Measurements from ENCODE around the gene MARVELD3.

Gene MARVELD3

DNA sequence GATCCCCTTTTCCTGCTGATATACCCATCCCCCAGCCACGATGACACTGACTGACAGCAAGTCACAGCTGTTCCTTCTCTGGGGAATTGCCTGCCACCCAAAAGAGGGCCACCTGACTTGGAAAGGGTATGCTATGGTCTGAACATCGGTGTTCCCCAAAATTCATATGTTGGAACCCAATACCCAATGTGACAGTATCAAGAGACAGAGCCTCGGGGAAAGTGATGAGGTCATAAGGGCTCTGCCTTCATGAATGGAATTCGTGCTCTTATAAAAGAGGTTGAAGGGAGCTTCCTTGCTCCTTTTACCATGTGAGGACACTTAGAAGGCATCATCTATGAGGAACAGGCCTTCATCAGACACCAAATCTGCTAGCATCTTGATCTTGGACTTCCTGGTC, 7.6 kb upstream of the MARVELD3 start:
- no peak for DNase-seq

GRCh38 chr16:71622088-71622487, 3.9 kb upstream of the MARVELD3 start:
- no peak for DNase-seq

- DNase-seq = no peak
These were observed 2.4 kb upstream of the MARVELD3 start for GRCh38 chr16:71623597-71623996.

- DNase-seq = no peak
These were observed 702 bp upstream of the MARVELD3 start for GRCh38 chr16:71625113-71625850.

DNA sequence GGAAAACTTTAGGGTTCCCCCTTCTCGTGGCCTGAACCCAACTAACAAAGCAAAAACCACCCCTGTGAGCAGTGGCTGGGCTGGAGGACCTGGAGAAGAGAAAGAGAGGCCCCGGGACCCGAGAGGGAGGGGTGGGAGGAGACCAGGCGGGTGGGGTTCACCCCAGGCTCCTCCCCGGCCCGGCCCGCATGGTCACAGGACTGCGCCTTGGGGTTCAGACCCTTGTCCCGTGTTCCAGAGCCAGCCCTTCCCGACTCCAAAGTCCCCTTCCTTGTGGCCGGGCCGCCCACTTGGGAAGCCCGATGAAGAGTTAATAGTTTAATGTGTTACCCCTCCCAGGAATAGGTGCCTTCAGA, 852 bp downstream of the MARVELD3 start:
- no peak for DNase-seq

DNA sequence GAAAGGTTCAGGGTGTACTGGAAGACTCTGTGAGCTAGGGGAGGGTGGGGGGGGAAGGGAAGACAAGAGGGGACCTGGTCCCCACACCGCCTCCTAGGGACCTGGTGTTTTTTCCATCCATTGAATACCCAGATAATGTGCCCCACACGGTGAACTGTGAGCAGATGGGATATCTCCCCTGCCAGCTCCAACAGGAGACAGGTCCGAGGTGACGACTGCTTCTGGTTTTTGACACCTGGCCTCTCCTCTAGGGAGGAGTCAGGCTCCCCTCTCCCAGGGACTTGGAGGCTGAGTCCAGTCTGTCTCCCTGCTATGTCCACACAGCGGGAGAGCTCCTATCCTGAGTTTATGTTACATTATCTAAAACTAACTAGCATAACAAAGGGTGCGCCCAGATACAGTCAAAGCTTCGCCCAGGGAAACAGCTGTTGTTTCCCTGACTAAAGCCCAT, 1.8 kb downstream of the MARVELD3 start:
- no peak for DNase-seq

DNA sequence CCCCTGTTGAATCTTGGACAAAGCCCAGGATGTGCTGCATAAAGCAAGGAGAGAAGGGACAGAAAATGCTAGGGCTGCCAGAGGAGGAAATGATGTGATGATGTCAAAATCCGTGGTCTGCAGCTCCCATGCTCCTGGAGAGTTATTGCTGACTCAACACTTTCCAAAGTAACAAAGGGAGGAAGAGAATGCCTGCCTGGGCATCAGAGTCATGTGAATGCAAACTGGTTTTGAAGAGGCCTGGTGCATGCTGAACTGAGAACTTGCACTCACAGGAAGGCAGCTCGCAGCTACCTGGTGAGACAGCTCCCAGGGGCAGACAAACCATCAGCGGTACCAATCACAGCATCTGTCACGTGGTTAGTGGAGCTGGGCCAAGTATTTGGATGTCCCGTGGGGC, 2.8 kb downstream of the MARVELD3 start:
- no peak for DNase-seq

GRCh38 chr16:71629278-71630016, 3.5 kb downstream of the MARVELD3 start:
- DNase-seq = no peak

DNA sequence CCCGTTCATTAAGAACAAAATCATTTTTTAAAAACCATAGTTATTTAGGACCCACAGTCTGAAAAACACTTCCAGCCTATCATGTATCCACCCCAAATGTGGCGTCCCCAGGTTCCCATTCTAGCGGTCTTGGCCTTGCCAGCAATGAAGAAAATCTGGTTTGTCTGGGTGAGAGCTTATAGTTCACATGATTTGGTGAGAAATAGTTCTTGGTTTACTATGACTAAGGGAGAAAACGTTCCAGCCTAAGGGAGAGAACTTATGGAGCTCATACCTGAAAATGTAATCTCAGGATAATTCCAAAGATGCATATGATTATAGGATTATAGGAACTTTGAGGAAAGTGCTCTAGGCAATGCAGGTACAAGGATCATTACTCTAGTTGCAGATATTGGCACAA, 4.8 kb downstream of the MARVELD3 start:
- DNase-seq = no peak

- no peak for DNase-seq
These were observed 5.8 kb downstream of the MARVELD3 start for GRCh38 chr16:71631776-71632175.

DNA sequence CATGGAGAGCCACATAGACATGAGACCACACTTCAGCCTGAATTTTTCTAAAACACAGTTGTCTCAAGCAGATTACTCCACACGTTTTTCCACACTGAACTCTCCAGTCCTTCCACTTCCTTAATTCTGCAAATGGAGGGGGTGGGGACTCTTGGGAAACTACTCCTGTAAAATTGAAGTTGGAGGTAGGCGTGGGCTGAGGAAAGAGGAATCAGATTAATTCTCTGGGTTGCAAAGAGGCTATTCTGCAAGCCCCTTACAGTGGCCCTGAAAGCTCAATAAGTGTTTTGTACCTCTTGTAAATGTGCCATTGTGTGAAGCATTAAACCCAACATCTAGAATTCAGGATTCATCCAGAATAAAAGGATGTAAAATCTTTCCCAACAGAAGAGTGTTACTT, 9.6 kb downstream of the MARVELD3 start:
- DNase-seq = no peak

DNA sequence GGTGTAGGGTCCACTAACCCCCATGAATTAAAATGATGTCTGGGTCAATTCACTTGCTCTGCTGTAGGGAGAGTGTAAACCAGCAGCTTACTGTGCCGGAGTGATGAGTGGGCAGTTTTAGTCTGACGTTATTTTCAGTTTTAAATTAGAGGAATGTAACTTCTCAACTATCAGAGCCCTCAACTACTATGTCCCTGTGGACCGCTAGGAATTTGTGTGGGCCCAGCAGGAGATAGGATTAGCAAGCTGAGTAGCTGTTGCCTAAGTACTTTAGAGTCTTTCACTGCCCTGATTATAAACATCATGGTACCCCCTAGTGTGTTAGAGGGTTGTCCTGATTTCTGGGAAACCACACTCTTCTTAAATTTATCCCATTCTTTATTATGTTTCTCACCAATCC, 11.4 kb downstream of the MARVELD3 start:
- DNase-seq = no peak

- DNase-seq = no peak
These were observed 19.5 kb downstream of the MARVELD3 start for GRCh38 chr16:71645450-71645849.

- DNase-seq = no peak
These were observed 21.4 kb downstream of the MARVELD3 start for GRCh38 chr16:71647391-71647790.

DNA sequence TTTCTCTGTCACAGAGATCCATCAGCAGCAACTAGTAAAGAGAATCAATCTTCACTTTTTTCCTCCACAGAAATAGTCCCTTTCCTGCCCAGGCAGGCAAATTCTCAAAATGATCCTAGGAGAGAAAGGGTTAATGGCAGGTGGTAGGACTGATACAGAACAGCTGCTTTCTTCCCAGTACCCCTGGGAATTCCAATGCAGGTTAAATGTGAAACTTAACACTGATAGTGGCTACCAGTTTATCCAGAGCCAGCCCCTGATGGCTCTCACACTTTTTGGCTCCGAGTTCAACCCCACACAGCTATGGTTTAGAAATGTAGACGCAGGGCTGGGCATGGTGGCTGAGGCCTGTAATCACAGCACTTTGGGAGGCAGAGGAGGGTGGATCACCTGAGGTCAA, 22.2 kb downstream of the MARVELD3 start:
- DNase-seq = no peak

GRCh38 chr16:71648921-71649320, 22.9 kb downstream of the MARVELD3 start:
- DNase-seq = no peak

DNA sequence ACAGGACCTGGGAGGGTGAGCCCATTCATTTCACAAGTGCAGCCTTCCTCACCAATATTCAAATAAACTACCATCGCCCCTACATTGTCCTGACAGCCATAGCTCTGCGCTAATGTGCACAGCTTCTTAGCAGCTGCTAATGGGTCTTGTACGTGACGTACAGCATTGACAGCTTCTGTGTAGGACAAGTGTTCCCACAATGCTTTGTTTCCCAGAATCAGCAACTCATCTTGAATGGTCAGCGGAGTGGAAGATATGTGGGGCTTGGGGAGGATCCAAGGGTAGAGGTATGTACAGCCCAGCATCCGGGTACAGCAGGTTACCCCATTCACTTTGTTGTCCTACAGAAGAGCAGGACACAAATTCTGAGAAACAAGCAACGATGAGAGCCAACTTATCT, 23.7 kb downstream of the MARVELD3 start:
- DNase-seq = no peak

DNA sequence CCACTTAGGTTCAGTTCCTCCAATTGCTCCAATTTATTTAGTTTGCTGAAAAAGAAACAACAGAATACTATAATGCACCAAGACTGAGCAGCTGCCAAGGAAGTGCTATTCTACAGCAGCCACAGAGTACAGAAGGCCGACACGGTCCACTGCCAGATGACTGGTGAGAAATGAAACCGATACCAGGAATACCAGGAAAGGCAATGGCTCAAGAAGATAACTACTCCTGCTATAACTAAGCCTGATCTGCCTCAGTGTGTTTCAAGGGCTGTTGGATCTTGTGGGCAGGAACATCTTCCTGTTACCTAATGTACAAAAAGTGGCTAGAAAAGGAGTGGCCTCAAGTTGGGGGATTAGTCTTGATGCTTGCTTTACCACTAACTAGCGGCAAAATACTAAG, 32.8 kb downstream of the MARVELD3 start:
- DNase-seq = peak; percentile 9

DNA sequence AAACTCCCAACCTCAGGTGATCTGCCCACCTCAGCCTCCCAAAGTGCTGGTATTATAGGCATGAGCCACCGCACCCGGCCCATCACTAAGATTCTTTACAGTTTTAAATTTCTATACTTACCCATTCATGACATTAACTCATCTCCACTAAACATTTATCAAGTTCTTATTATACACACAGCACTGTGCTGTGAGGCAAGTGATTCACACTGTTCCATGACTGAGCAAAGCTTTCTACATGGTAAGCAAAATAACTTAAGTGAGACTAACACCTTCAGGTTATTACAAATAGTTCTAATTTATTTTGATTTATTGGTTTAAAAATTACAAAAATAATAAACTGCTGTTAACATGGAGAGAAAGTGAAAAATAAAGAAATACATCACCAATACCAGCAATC, 33.5 kb downstream of the MARVELD3 start:
- DNase-seq = no peak

DNA sequence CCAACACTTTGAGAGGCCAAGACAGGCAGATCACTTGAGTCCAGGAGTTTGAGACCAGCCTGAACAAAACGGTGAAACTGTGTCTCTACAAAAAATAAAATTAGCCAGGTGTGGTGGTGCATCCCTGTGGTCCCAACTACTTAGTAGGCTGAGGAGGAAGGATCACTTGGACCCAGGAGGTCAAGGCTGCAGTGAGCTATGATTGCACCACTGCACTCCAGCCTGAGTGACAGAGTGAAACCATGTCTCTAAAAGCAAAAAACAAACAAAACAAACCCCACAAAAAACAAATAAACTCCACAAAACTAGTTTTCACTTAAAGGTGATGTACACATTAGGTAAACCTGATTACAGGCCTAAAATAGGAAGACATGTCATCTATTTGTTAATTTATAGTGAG, 40.3 kb downstream of the MARVELD3 start:
- no peak for DNase-seq

DNA sequence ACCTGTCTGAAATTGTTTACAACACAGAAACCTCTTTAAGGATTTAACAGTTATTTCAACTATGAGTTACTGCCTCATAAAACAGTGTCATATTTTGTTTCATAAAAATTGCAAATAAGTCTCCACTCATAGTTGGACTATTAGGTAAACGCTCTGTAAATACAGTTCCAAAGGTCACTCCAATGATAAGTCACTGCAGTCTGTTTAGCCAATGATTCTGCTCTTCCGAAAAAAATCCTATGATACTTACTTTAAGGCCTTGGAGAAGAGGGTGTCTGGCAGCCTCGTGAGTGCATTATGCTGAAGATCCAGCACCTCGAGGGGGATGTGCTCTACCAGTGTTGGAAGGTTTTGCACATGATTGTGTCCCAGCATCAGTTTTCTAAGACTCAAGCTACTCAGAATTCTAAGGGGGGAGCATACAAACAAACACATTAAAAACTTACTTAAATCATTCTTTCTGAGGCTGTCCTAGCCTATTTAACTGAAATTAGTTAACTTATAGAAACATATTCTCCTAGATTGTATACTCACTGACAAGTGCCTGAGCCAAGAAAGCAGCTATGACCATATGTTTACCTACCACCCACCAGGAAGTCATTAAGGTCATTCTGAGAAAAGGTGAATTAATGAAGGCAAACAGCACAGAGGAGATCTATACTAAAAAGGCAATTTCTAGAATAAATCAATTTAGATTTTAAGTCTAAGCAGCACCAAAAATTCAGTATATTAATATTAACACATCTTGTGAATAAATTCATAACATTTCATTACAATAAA, 41.1 kb downstream of the MARVELD3 start:
- no peak for DNase-seq

GRCh38 chr16:71669926-71670536, 44.0 kb downstream of the MARVELD3 start:
- DNase-seq = no peak

- DNase-seq = no peak
These were observed 44.6 kb downstream of the MARVELD3 start for GRCh38 chr16:71670537-71670936.
